Common myeloid progenitor, CD34-positive (primary cell): ENCODE measurements around the gene MSMO1.
A peak's percentile ranks its signal among the peaks of the same experiment; 100 is the strongest.

Source experiments
- CTCF ChIA-PET: fragments of 350-600 bp; sonication (Branson Sonifier 250); formaldehyde crosslinking; loops from one replicate; lab custom pipeline; 2021; ENCODE audit warnings: antibody characterized with exemption; lab: Charles Lee
- POLR2A ChIA-PET: fragments of 350-600 bp; sonication (Branson Sonifier 250); formaldehyde crosslinking; loops from one replicate; lab custom pipeline; 2021; ENCODE audit warnings: antibody characterized with exemption; lab: Charles Lee
- DNase-seq, 3 donors: peaks; one replicate each; pipeline versions ENCODE4 v3.0.0 to v3.0.0-alpha.2; 2013
- H3K27ac ChIP-seq, 2 experiments: 1 replicate in 1 of 2; 2 replicates in 1 of 2; pipeline ENCODE4 v1.7.0; 2013; ENCODE audit warnings: inconsistent platforms in 2 of 2, low read length in 2 of 2, mild to moderate bottlenecking in 2 of 2, low read depth in 1 of 2, moderate library complexity in 1 of 2; ENCODE audit not compliant: severe bottlenecking in 2 of 2, insufficient read depth in 1 of 2, poor library complexity in 1 of 2
- H3K27me3 ChIP-seq, 5 experiments: replicated peaks in 2 of 5; 1 replicate in 3 of 5; 2 replicates in 2 of 5; pipeline versions ENCODE4 v1.6.1 to v1.7.0; 2013; ENCODE audit warnings: low read length in 4 of 5, mild to moderate bottlenecking in 2 of 5, moderate library complexity in 2 of 5, inconsistent platforms in 1 of 5; ENCODE audit not compliant: insufficient read depth in 5 of 5, control insufficient read depth in 4 of 5
- H3K36me3 ChIP-seq, 4 experiments: 1 replicate in 2 of 4; 2 replicates in 2 of 4; pipeline versions ENCODE4 v1.6.1 to v1.7.0; 2013; ENCODE audit warnings: low read length in 3 of 4, control low read depth in 1 of 4, mild to moderate bottlenecking in 1 of 4; ENCODE audit not compliant: control insufficient read depth in 4 of 4, insufficient read depth in 4 of 4
- H3K4me1 ChIP-seq, 4 experiments: 1 replicate in 3 of 4; 2 replicates in 1 of 4; pipeline versions ENCODE4 v1.6.1 to v1.7.1; 2013; ENCODE audit warnings: low read length in 3 of 4, mild to moderate bottlenecking in 3 of 4, control low read depth in 1 of 4, inconsistent platforms in 1 of 4, moderate library complexity in 1 of 4; ENCODE audit not compliant: control insufficient read depth in 4 of 4, insufficient read depth in 4 of 4; ENCODE audit errors: control extremely low read depth in 1 of 4
- H3K4me3 ChIP-seq, 7 experiments: 1 replicate in 4 of 7; 2 replicates in 3 of 7; pipeline versions ENCODE4 v1.5.1 to v1.7.0; 2013; ENCODE audit warnings: mild to moderate bottlenecking in 7 of 7, low read length in 6 of 7, moderate library complexity in 6 of 7, inconsistent platforms in 2 of 7, low read depth in 2 of 7, control low read depth in 1 of 7; ENCODE audit not compliant: insufficient read depth in 4 of 7, control insufficient read depth in 1 of 7; ENCODE audit errors: extremely low read depth in 1 of 7
- H3K9me3 ChIP-seq, 5 experiments: 1 replicate in 4 of 5; 2 replicates in 1 of 5; pipeline versions ENCODE4 v1.6.1 to v1.7.1; 2013; ENCODE audit warnings: low read length in 4 of 5, mild to moderate bottlenecking in 2 of 5, inconsistent platforms in 1 of 5, low read depth in 1 of 5, moderate library complexity in 1 of 5; ENCODE audit not compliant: control insufficient read depth in 4 of 5, insufficient read depth in 2 of 5; ENCODE audit errors: control extremely low read depth in 1 of 5
- WGBS: methylation state at CpG from one replicate; pipeline ENCODE4 v1.1.5; 2013; ENCODE audit not compliant: insufficient coverage; 5-methylcytosine and 5-hydroxymethylcytosine counted together

Gene MSMO1

GRCh38 chr4:165289423-165289785 lies 38.1 kb upstream of the MSMO1 start:
- ChIA-PET CTCF (interaction anchor here (1.1 kb wide), 1 partner anchor 21 kb away, joined by 3 read pairs; no protein-coding TSS in a partner anchor), POLR2A (interaction anchor here (0.7 kb wide), 1 partner anchor 61 kb away, joined by 3 read pairs; no protein-coding TSS in a partner anchor)
- Histone ChIP-seq H3K4me1 (peaks cover 0 to 10% (median 0%) of the 10 kb centered on the region in 4 experiments), H3K36me3 (peaks cover 0 to 2% (median under 1%) of the 10 kb centered on the region in 4 experiments), H3K27ac (no peak overlapping the region), H3K9me3 (no peaks in the 10 kb centered on the region), H3K27me3 (no peaks in the 10 kb centered on the region), H3K4me3 (no peak overlapping the region)
- no peak for DNase-seq

GRCh38 chr4:165293061-165293460 lies 34.4 kb upstream of the MSMO1 start:
- H3K27ac ChIP-seq: no peak overlapping the region
- ChIA-PET POLR2A (no interaction called here), CTCF (no interaction called here)
- H3K36me3 ChIP-seq: peaks cover 2 to 20% (median 8%) of the 10 kb centered on the region in 4 experiments
- 96% methylated on average over 5 of the region's 6 CpGs for WGBS
- H3K9me3 ChIP-seq: no peaks in the 10 kb centered on the region
- no peak overlapping the region for H3K4me3 ChIP-seq
- peaks cover 0 to 15% (median 2%) of the 10 kb centered on the region in 4 experiments for H3K4me1 ChIP-seq
- no peaks in the 10 kb centered on the region for H3K27me3 ChIP-seq
- peak in 1 of 3 donors; percentile 3 for DNase-seq

- H3K4me1 ChIP-seq: peaks cover 0 to 7% (median 2%) of the 10 kb centered on the region in 4 experiments
- CTCF ChIA-PET: no interaction called here
- H3K27ac ChIP-seq: no peak overlapping the region
- POLR2A ChIA-PET: no interaction called here
- DNase-seq: no peak
- H3K4me3 ChIP-seq: no peak overlapping the region
- no peaks in the 10 kb centered on the region for H3K27me3 ChIP-seq
- peaks cover 2 to 22% (median 9%) of the 10 kb centered on the region in 4 experiments for H3K36me3 ChIP-seq
- no peaks in the 10 kb centered on the region for H3K9me3 ChIP-seq
- no CpG with 5 or more reads among the region's 2 CpGs for WGBS
These were observed 33.4 kb upstream of the MSMO1 start for GRCh38 chr4:165293927-165294649.

- POLR2A ChIA-PET: no interaction called here
- H3K36me3 ChIP-seq: peaks cover 5 to 22% (median 12%) of the 10 kb centered on the region in 4 experiments
- H3K9me3 ChIP-seq: no peaks in the 10 kb centered on the region
- no peak overlapping the region for H3K27ac ChIP-seq
- CTCF ChIA-PET: no interaction called here
- H3K27me3 ChIP-seq: no peaks in the 10 kb centered on the region
- no peak overlapping the region for H3K4me3 ChIP-seq
- no peak for DNase-seq
- WGBS: 48% methylated on average over 5 of the region's 5 CpGs
- peaks cover 0 to 6% (median 2%) of the 10 kb centered on the region in 4 experiments for H3K4me1 ChIP-seq
These were observed 32.6 kb upstream of the MSMO1 start for GRCh38 chr4:165294907-165295306.

- H3K4me3 ChIP-seq: no peak overlapping the region
- WGBS: 100% methylated on average over 5 of the region's 8 CpGs
- ChIA-PET CTCF (interaction anchor here (1.1 to 1.5 kb wide), 2 partner anchors 45 to 113 kb away, joined by 3 read pairs; no protein-coding TSS in a partner anchor), POLR2A (no interaction called here)
- no peaks in the 10 kb centered on the region for H3K9me3 ChIP-seq
- H3K4me1 ChIP-seq: peaks cover 0 to 12% (median 7%) of the 10 kb centered on the region in 4 experiments
- H3K27me3 ChIP-seq: no peaks in the 10 kb centered on the region
- no peak overlapping the region for H3K27ac ChIP-seq
- H3K36me3 ChIP-seq: peaks cover 5 to 24% (median 12%) of the 10 kb centered on the region in 4 experiments
- DNase-seq: no peak
These were observed 29.8 kb upstream of the MSMO1 start for GRCh38 chr4:165297626-165298025.

GRCh38 chr4:165299399-165300060 lies 27.9 kb upstream of the MSMO1 start:
- Histone ChIP-seq H3K27me3 (no peaks in the 10 kb centered on the region), H3K4me3 (peak overlapping the region in 1 of 7 experiments; percentile 23), H3K9me3 (no peaks in the 10 kb centered on the region), H3K36me3 (peaks cover 5 to 26% (median 12%) of the 10 kb centered on the region in 4 experiments), H3K27ac (no peak overlapping the region), H3K4me1 (peaks cover 0 to 12% (median 7%) of the 10 kb centered on the region in 4 experiments)
- ChIA-PET CTCF (no interaction called here), POLR2A (no interaction called here)
- 100% methylated on average over 4 of the region's 5 CpGs for WGBS
- DNase-seq: no peak

- ChIA-PET POLR2A (interaction anchor here (0.6 kb wide), 1 partner anchor 15 kb away, joined by 3 read pairs; no protein-coding TSS in a partner anchor), CTCF (no interaction called here)
- Histone ChIP-seq H3K27ac (peak overlapping the region; percentile 46 to 78), H3K4me3 (peak overlapping the region in 6 of 7 experiments; percentile 43 to 81 (median 62)), H3K9me3 (no peaks in the 10 kb centered on the region), H3K4me1 (peaks cover 0 to 9% (median 4%) of the 10 kb centered on the region in 4 experiments), H3K27me3 (no peaks in the 10 kb centered on the region), H3K36me3 (peaks cover 3 to 16% (median 13%) of the 10 kb centered on the region in 4 experiments)
- peak in 2 of 3 donors; percentile 44 to 52 for DNase-seq
- WGBS: no CpG with 5 or more reads among the region's 1 CpG
These were observed 25.6 kb upstream of the MSMO1 start for GRCh38 chr4:165301833-165302232.
